ENCODE data around the gene SERPINB13. TPM values are rescaled to one million over a fixed set of nuclear protein-coding genes. Genes with fewer than 3 reads are reported as not detected.

The SERPINB13 gene
- polyA plus RNA-seq, 1 donor (not counting 4 experiments of a cell fraction or from before 2014, with no cell fraction given), result 44.6 TPM

DNA sequence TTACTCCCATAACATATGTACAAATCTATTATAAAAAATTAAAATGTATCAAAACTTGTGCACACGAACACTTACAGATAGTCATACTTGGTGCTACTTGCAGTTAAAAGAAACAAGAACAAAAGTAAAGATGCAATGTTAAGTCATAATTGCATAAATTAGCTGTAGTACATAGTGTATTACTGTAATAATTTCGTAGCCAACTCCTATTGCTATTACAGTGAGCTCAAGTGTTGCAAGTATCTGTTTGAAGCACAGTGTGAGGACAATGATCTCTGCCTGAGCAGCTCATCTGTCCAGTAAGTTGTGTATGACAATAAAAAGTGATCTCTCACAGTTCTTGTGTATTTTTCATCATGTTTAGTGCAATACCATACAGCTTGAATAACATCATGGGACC is 7.5 kb upstream of the SERPINB13 start:
- dilution Hi-C loops (cut with MboI; ENCODE audit: extremely low pct_ligation_motif_present, low sequenced_read_pairs), result no loop called here
- TF ChIP-seq EZH2 (IDR thresholded peaks at IDR 0.05; ENCODE audit: low read length), result no peak
- TF ChIP-seq, protein P1, sequence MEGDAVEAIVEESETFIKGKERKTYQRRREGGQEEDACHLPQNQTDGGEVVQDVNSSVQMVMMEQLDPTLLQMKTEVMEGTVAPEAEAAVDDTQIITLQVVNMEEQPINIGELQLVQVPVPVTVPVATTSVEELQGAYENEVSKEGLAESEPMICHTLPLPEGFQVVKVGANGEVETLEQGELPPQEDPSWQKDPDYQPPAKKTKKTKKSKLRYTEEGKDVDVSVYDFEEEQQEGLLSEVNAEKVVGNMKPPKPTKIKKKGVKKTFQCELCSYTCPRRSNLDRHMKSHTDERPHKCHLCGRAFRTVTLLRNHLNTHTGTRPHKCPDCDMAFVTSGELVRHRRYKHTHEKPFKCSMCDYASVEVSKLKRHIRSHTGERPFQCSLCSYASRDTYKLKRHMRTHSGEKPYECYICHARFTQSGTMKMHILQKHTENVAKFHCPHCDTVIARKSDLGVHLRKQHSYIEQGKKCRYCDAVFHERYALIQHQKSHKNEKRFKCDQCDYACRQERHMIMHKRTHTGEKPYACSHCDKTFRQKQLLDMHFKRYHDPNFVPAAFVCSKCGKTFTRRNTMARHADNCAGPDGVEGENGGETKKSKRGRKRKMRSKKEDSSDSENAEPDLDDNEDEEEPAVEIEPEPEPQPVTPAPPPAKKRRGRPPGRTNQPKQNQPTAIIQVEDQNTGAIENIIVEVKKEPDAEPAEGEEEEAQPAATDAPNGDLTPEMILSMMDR (optimal IDR thresholded peaks at IDR 0.05 in 1 of 3, IDR thresholded peaks at IDR 0.05 in 1 of 3, conservative IDR thresholded peaks at IDR 0.05 in 1 of 3; ENCODE audit: extremely low read depth in 1 of 3, insufficient read depth in 2 of 3, low read length in 3 of 3), result no peak
- Histone ChIP-seq H3K9me3 (ENCODE audit: control insufficient read depth, low read depth, low read length) (no peaks in the 10 kb centered on the region), H3K4me1 (ENCODE audit: control insufficient read depth, extremely low read depth, insufficient read depth, low read length) (peaks cover 9% of the 10 kb centered on the region), H3K27me3 (ENCODE audit: control insufficient read depth, extremely low read depth, insufficient read depth, low read length) (no peaks in the 10 kb centered on the region), H3K79me2 (ENCODE audit: control insufficient read depth, insufficient read depth, low read length) (no peaks in the 10 kb centered on the region), H3K4me3 (ENCODE audit: control insufficient read depth in 2 of 3, extremely low read depth in 1 of 3, insufficient read depth in 2 of 3, low read depth in 1 of 3, low read length in 3 of 3) (no peak overlapping the region), H3K36me3 (ENCODE audit: control insufficient read depth in 2 of 2, extremely low read depth in 1 of 2, insufficient read depth in 2 of 2, low read length in 2 of 2) (no peaks in the 10 kb centered on the region), H4K20me1 (ENCODE audit: control insufficient read depth, extremely low read depth, insufficient read depth, low read length) (no peaks in the 10 kb centered on the region), H3K4me2 (ENCODE audit: control insufficient read depth, extremely low read depth, insufficient read depth, low read depth, low read length) (no peak overlapping the region), H3K9me1 (ENCODE audit: control insufficient read depth, extremely low read depth, insufficient read depth, low read length) (no peaks in the 10 kb centered on the region), H2AFZ (ENCODE audit: control insufficient read depth, low read length) (no peak overlapping the region), H3K27ac (ENCODE audit: control insufficient read depth, insufficient read depth, low read length) (no peak overlapping the region), H3K9ac (ENCODE audit: control insufficient read depth, extremely low read depth, insufficient read depth, low read length) (no peak overlapping the region)
- no peak for FAIRE-seq
- no peak for DNase-seq (ENCODE audit: low read depth, low spot score)

DNA sequence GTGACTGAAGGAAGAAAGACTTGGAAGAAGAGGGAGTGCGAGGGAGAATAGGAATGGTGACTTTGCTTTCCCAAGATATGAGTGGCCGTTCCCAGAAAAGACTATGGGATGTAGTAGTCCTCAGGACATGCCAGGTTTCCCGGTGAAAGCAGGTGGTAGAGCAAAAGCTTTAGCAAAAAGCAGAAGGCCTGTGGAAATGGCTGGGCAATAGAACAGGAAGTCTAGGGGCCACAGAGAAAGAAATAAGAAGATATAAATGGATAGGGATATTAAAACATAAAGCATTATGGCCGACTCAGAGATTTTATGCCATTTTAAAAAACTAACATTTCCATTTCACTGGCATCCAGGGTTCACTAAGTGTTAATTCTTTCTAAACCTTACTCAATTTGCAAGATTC is 1.2 kb upstream of the SERPINB13 start:
- dilution Hi-C loops (cut with MboI; ENCODE audit: extremely low pct_ligation_motif_present, low sequenced_read_pairs), result no loop called here

More for the DNA sequence above, 1.2 kb upstream of the SERPINB13 start:
- Histone ChIP-seq H3K79me2 (ENCODE audit: control insufficient read depth, insufficient read depth, low read length) (no peaks in the 10 kb centered on the region), H3K27ac (ENCODE audit: control insufficient read depth, insufficient read depth, low read length) (peak overlapping the region; percentile 89), H3K9me3 (ENCODE audit: control insufficient read depth, low read depth, low read length) (no peaks in the 10 kb centered on the region), H3K9me1 (ENCODE audit: control insufficient read depth, extremely low read depth, insufficient read depth, low read length) (no peaks in the 10 kb centered on the region), H4K20me1 (ENCODE audit: control insufficient read depth, extremely low read depth, insufficient read depth, low read length) (no peaks in the 10 kb centered on the region), H3K36me3 (ENCODE audit: control insufficient read depth in 2 of 2, extremely low read depth in 1 of 2, insufficient read depth in 2 of 2, low read length in 2 of 2) (peaks cover 0 to 5% of the 10 kb centered on the region in 2 experiments), H3K4me2 (ENCODE audit: control insufficient read depth, extremely low read depth, insufficient read depth, low read depth, low read length) (peak overlapping the region; percentile 77), H2AFZ (ENCODE audit: control insufficient read depth, low read length) (peak overlapping the region; percentile 78), H3K4me3 (ENCODE audit: control insufficient read depth in 2 of 3, extremely low read depth in 1 of 3, insufficient read depth in 2 of 3, low read depth in 1 of 3, low read length in 3 of 3) (peak overlapping the region in 2 of 3 experiments; percentile 7 to 37), H3K4me1 (ENCODE audit: control insufficient read depth, extremely low read depth, insufficient read depth, low read length) (peaks cover 35% of the 10 kb centered on the region), H3K9ac (ENCODE audit: control insufficient read depth, extremely low read depth, insufficient read depth, low read length) (peak overlapping the region; percentile 61), H3K27me3 (ENCODE audit: control insufficient read depth, extremely low read depth, insufficient read depth, low read length) (no peaks in the 10 kb centered on the region)
- FAIRE-seq, result no peak
- DNase-seq (ENCODE audit: low read depth, low spot score), result no peak
- TF ChIP-seq EZH2 (IDR thresholded peaks at IDR 0.05; ENCODE audit: low read length), result no peak
- TF ChIP-seq, protein P1 (optimal IDR thresholded peaks at IDR 0.05 in 1 of 3, IDR thresholded peaks at IDR 0.05 in 1 of 3, conservative IDR thresholded peaks at IDR 0.05 in 1 of 3; ENCODE audit: extremely low read depth in 1 of 3, insufficient read depth in 2 of 3, low read length in 3 of 3), result no peak

Data from keratinocyte (primary cell).